Activated CD4-positive, alpha-beta T cell treated with anti-CD3 and anti-CD28 coated beads for 48 hours (primary cell): ENCODE results near the gene HLA-DRB5.
A peak's percentile ranks its signal among the peaks of the same experiment; 100 is the strongest.
"Not testable (repeated sequence)": the region's sequence is repeated elsewhere in the genome, so short reads cannot be mapped to it uniquely, and the experiment has no call there.

Experiments used
- DNase-seq: peaks from one replicate; pipeline ENCODE4 v3.0.0-alpha.2; 2020

The HLA-DRB5 gene

DNA sequence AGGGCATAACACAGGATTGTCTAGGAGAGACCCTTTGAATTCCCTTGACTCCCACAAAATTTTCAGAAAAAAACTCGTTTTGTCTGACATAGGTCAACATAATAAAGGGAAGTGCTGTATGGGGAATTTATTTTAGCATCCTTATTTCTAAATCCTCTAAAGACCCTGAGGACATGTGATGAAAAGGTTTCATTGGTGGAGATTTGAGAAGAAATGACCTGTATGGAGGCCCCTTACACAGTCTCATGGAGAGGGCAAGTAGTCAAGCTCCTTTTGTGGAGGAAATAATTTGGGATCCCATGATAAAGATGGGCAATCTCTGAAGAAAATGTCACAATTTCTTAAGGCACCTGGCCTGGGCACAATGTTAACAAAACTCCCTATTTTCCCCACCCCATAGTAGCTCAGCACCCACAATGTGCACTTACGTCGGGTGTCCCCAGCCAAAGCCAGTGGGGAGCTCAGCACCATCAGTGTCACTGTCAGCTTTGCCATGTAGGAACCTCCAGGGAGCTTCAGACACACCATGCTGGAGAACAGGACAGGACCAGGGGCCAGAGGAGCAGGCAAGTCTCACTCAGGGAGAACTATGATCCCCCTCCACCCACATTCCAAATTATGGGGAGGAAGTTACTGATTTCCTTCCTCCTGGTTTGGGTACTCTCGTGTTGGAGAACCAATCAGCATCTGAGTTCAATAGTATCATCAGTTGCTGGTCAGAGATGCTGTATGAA, at the start of gene HLA-DRB5:
TSS of gene HLA-DRB5 (minus strand) at position 591 of the 734 bp plus-strand sequence. CDS start at position 528, 63 bp downstream.
- peak; percentile 3 for DNase-seq

- DNase-seq, result no peak
Measured at GRCh38 chr6:32578962-32579361, 48.9 kb upstream of the HLA-DRB5 start.

DNA sequence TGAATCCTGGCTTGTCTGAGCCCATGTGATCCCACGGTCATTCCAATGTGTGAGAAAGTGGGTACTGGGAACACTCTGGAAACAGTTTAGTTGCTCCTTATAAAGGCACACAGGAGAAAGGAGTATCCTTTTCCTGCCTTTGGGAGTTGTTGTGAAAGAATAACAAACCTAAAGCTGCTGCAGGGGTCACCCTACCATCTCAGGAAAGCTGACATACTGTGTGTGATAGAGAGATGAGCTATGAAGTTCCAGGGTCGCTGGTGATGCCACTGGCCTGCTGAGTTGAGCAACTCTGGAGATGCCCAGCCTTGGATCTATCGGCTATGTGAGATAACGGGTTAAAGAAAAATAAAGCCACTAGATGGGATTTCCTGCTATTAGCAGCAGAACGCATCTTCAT, 47.4 kb upstream of the HLA-DRB5 start:
- DNase-seq, result not testable (repeated sequence)

- no peak for DNase-seq
Measured at GRCh38 chr6:32576250-32576649, 46.2 kb upstream of the HLA-DRB5 start.

DNA sequence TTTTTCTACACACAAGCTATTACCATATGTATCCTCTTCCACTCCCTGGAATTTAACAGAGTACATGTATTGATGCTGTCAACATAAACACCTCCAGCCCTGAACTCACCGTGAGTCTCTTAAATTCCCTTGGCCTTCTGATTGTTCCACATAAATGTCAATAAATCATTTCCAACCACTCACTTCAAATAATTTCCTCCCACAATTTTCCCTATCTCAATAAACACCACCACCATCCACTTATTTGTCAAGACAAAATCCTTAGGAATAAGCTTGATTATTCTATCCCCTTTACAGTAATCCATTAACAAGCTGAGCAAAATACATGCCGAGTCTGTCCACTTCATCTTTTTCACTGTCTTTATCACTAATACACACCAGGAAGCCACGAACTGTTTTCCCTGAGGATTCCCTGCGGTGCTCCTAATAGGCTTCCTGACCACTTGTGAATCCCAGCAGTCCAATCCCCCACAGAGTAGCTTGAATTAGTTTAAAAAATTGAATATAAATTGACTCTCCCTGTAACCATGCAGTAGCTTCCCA, 40.3 kb upstream of the HLA-DRB5 start:
- DNase-seq, result no peak

DNA sequence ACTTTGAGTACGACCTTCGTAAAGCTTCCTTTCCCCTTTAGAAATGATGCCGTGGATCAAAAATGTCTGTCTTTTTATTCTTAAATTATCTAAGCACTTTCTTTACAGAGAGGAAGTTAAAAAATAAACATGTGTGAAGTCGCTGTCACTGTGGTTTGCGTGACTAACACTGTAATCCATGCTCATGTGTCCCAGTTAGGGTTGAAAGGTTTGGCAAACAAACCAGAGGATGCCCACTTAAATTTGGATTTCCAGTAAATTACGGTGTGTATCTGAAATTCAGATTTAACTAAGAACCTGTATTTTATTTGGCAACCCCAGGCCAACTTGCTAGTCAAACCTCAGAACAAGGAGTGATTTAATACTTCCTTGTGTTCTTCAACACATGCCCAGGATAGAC, 38.5 kb upstream of the HLA-DRB5 start:
- DNase-seq, result no peak

DNA sequence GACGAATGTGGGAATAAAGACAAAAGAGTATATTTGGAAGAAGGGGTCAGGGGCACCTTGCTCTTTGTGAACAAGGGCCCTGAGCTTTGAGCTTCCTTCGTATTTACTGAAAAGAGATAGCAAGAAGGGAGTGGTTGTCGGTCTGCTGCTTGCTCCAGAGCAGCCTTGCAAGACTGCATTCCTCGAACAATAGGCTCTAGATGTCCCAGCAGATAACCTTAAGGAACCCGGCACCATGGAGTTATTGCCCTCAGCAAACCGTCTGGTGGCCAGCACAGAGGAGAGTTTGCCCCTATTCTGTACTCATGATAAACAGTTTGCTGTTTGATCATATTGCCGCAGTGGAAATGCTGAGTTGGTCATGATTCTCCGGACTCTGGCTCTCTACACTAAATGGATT, 36.9 kb upstream of the HLA-DRB5 start:
- no peak for DNase-seq

- no peak for DNase-seq
Measured at GRCh38 chr6:32565511-32565910, 35.4 kb upstream of the HLA-DRB5 start.

DNA sequence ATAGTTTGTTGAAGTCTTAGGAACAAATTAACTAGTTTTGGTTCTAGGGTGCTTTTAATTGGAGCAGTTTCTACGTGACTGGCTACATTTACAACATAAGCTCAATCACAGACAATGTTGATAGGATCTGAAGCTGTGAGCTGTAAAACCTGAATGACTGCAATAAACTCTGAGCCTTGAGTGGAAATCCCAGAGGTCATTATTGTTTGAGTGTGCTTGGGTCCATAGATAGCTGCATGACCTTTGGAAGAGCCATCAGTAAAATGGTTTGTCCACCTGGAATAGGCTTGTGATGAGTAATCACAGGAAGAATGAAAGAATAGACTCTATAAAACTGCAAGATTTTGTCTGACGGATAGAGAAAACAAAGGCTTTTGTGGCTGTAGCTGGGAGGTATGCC, 32.9 kb upstream of the HLA-DRB5 start:
- DNase-seq, result no peak

GRCh38 chr6:32559747-32560146, 29.7 kb upstream of the HLA-DRB5 start:
- DNase-seq, result no peak

- DNase-seq, result no peak
Measured at GRCh38 chr6:32558426-32559057, 28.5 kb upstream of the HLA-DRB5 start.

DNA sequence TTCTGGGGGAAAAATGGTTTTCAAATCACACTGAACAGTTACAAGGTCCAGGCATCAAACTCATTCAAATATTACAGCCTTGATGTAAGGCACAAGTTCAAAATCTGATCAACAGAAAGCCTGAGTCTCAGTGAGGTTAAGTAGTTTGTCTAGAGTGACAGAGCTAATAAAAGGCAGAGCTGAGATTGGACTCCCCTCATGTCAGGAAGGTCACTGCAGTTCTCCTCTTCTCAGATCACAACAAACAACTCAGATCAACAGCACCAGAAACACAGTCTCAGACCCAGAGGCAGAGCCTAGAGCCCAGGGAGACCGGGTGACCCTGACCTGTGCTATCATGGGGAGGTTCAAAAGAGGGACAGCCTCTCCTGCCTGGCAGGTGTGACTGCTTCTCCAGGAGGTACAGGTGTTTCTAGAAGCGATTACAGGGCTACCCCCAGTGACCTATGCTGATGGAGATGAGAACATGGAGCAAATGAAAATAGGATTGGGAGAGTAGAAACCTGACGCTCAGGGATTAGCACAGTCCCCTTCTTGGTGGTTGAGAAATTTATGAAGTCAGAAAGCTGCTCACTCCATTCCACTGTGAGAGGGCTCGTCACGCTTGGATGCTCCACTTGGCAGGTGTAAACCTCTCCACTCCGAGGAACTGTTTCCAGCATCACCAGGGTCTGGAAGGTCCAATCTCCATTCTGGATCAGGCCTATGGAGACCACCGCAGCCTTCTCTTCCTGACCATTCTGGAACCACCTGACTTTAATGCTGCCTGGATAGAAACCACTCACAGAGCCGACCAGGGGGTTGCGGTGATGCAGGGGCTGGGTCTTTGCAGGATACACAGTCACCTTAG, 24.3 kb upstream of the HLA-DRB5 start:
- no peak for DNase-seq

GRCh38 chr6:32553037-32553742, 23.1 kb upstream of the HLA-DRB5 start:
- no peak for DNase-seq

- DNase-seq, result no peak
Measured at GRCh38 chr6:32551410-32551809, 21.3 kb upstream of the HLA-DRB5 start.

DNA sequence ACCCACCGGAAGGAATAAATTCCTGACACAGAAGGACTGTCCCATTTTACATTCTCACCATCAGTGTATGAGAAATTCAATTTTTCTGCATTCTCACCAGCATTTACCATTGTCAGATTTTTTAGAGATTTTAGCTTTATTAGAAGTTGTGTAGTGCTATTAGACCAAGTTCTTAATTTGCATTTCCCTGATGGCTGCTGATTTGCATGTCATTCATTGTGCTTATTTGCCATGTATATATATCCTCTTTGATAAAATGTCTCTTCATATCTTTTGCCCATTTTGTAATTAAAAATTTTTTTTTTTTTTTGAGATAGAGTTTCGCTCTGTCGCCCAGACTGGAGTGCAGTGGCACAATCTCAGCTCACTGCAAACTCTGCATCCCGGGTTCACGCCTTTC, 9.8 kb upstream of the HLA-DRB5 start:
- DNase-seq, result no peak

DNA sequence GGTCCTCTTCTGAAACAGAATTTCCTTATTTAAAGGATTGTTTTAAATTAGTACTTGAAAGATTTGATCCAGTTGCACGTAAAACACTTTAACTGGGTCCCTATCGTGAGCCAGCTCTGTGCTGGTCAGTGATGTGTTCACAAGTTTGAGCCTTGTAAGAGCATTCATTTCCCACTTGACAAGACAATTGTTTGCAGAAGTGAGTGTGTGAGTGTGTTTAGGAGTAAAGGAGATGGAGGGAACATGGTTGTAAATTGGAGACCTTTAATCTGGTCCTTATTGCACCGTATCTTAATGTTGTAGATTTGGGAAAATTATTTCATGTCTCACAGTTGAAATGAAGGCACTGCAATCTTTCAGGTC, 325 bp upstream of the HLA-DRB5 start:
- DNase-seq, result not testable (repeated sequence)

DNA sequence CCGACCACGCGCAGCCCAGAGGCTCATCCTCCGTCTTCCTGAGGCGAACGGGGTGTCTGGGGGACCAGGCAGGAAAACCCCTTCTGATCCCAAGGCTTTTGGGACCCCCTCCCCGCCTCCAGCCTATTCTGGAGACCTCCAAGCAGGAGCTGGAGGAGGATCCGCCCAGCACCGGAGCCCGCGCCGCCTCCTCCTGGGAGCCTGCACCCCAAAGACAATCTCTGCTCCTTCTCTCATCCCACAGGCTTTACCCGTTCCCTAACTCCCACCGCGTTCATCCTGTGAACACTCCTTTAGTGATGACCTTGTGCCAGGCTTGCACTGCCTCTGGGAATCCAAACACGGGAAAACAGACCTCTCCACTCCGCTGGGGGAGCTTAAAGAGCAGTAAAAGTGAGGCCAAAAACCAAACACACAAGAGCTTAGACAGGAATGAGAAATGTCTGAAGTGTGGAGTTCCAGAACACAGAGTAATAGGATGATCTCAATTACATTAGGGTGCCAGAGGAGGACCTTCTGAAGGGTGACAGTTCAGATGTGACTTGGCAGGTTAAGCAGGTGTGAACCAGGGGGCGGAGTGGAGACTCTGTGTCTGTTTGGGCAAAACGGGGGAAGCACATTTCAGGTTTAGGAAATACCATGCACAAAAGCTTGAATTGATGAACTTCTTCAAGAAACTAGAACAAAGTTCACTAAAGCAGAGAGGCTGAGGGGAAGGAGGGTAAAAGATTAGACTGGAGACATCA, 7.6 kb downstream of the HLA-DRB5 start:
- DNase-seq, result no peak

DNA sequence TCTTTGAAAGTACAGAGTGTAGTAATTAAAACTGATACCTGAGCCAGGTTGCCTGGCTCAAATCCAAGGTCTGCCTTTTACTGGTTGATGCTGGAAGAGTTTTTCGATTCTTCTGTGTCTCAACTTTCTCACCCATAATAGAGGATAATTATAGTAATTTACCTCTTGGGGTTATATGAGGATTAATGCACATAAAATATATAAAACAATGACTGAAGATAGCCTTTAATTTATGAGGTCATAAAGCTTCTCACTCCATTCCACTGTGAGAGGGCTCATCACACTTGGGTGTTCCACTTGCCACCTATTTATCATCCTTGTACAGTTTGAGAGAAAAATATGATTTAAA, 10.2 kb downstream of the HLA-DRB5 start:
- no peak for DNase-seq

GRCh38 chr6:32519118-32519909, 10.8 kb downstream of the HLA-DRB5 start:
- DNase-seq, result no peak

DNA sequence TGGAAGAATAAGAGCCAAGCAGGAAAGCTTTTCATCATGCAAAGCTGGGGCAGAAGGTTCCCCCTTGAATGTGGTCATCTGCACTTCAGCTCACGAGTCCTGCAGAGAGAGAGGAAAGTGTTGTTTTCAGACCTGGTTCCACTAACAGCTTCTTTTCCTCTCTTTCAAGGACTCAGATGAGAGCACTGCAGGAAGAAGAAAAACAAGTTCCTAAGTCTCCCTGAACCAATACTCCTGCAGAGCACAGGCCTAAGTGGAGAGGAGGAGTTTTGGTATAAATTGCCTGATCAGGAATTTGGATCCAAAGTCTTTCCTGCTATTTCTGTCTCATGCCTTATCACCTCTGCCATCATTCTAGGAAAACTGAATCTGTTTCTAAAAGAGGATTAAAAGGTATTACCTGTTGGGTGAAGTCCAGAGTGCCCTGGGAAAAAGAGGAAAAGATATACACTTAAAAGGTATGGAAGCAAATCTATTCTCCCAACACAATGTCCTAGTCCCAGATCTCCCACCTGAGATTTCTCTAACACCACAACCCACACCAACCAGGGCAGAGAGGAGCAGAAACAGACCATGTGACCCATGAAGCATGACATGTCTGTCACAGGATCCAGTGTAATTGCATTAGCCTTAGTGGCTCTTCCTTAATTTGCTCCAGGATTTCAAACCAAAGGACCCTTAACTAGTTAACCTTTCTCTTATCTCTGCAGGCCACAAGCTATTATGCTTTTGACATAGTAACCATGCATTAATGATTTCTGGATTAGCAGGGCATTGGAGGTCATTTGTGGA, 12.2 kb downstream of the HLA-DRB5 start:
- DNase-seq, result no peak

DNA sequence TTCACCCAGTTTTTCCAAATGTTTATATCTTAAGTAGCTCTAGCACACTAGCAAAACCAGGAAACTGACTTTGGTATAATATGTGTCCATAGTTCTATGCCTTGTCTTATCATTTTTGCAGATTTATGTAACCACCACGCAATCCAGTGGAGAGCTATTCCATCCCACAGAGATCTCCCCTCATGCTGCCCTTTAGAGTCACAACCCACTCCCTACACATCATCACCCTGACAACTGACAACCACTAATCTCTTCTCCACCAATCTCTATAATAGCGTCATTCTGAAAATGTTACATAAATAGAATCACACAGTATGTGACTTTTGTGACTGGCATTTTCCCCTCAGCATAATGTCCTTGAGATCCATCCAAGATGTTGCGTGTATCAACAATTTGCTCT, 29.1 kb downstream of the HLA-DRB5 start:
- DNase-seq, result no peak
